ENCODE results near the gene TAS2R4.

DNA sequence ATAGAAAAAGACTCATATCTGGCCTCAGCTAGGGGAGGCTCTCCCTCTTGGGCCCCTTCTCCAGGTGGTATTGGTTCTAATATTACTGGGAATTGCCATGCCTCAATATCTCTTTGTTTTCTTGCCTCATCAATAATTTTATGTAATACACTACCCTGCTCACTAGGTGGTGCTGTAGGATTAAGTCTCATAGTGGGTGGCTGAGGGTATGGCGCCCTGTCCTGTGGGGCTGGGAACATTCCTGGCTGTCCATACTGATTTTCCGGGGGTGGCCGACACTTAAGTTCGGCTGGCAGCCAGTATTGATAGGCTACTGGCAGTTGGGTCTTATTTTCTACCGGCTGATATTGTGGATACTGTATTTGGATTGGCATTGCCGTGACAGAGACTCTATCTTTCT lies 21.5 kb upstream of the TAS2R4 start:
- peak; percentile 28 for TF ChIP-seq CTCF (IDR thresholded peaks at IDR 0.05; ENCODE audit: insufficient read depth, low read length, poor library complexity, severe bottlenecking)
- no peak for TF ChIP-seq EZH2phosphoT487 (conservative IDR thresholded peaks at IDR 0.05; ENCODE audit: low read length)
